Endothelial cell of umbilical vein (primary cell): ENCODE data around the gene TMF1. TPM values are rescaled to one million over a fixed set of nuclear protein-coding genes. Genes with fewer than 3 reads are reported as not detected.

Experiments
- BruUV-seq: library from RNA; stranded (reverse); fragments of 400-500 nt; replicated peaks from 2 replicates; lab custom pipeline; 2021; lab: Mats Ljungman, UMichigan
- CTCF ChIA-PET: fragments of 300-600, 350-600 bp; sonication (Branson Sonifier 250); formaldehyde crosslinking; loops from one replicate; lab custom pipeline; 2021; ENCODE audit warnings: antibody characterized with exemption, inconsistent platforms; lab: Charles Lee
- POLR2A ChIA-PET: fragments of 300-600, 350-600 bp; sonication (Branson Sonifier 250); formaldehyde crosslinking; loops from one replicate; lab custom pipeline; 2021; ENCODE audit warnings: antibody characterized with exemption, inconsistent platforms; lab: Charles Lee
- DNase-seq: peaks from one replicate; pipeline ENCODE4 v3.0.0-alpha.2; 2011; ENCODE audit warnings: low read depth, low spot score
- FAIRE-seq: peaks from 2 replicates; lab custom pipeline; 2011; peaks lifted over from hg19 to GRCh38; lab: Jason Lieb, UNC
- H2AFZ ChIP-seq: 2 replicates; pipeline ENCODE4 v1.6.0; 2012; ENCODE audit warnings: low read depth, low read length, control low read depth, inconsistent platforms
- H3K27ac ChIP-seq: 2 replicates; pipeline ENCODE4 v1.5.1; 2011; ENCODE audit warnings: low read depth, mild to moderate bottlenecking, control low read depth, low read length, moderate library complexity; ENCODE audit not compliant: insufficient read depth
- H3K27me3 ChIP-seq, 2 experiments: 2 replicates each; pipeline versions ENCODE4 v1.6.0 to v1.6.1; 2011; ENCODE audit warnings: low read length in 2 of 2, mixed read lengths in 1 of 2; ENCODE audit not compliant: control insufficient read depth in 2 of 2, insufficient read depth in 2 of 2
- H3K36me3 ChIP-seq, 2 experiments: 2 replicates in 1 of 2; 3 replicates in 1 of 2; pipeline ENCODE4 v1.5.1; 2011; ENCODE audit warnings: low read length in 2 of 2, mild to moderate bottlenecking in 1 of 2, moderate library complexity in 1 of 2; ENCODE audit not compliant: control insufficient read depth in 2 of 2, insufficient read depth in 2 of 2; ENCODE audit errors: extremely low read depth in 1 of 2
- H3K4me1 ChIP-seq: 3 replicates; pipeline ENCODE4 v1.5.1; 2011; ENCODE audit warnings: mild to moderate bottlenecking, low read length; ENCODE audit not compliant: control insufficient read depth, insufficient read depth; ENCODE audit errors: extremely low read depth
- H3K4me2 ChIP-seq: 2 replicates; pipeline ENCODE4 v1.6.1; 2011; ENCODE audit warnings: low read length, control low read depth, mixed read lengths; ENCODE audit not compliant: insufficient read depth
- H3K4me3 ChIP-seq, 3 experiments: fragments of 200-600 bp in 1 of 3; sonication (generic), shearing (Covaris generic) in 1 of 3; replicated peaks in 1 of 3; 2 replicates each; pipeline ENCODE4 v1.5.1; 2011 to 2016; ENCODE audit warnings: control low read depth in 3 of 3, low read length in 3 of 3, mild to moderate bottlenecking in 2 of 3, inconsistent platforms in 1 of 3, low read depth in 1 of 3, moderate library complexity in 1 of 3; ENCODE audit not compliant: insufficient read depth in 1 of 3
- H3K79me2 ChIP-seq: 2 replicates; pipeline ENCODE4 v1.6.0; 2012; ENCODE audit warnings: low read length, inconsistent platforms; ENCODE audit not compliant: control insufficient read depth, insufficient read depth
- H3K9ac ChIP-seq: replicated peaks from 2 replicates; pipeline ENCODE3; 2011; ENCODE audit warnings: low read length, control low read depth; ENCODE audit not compliant: insufficient read depth; ENCODE audit errors: extremely low read depth
- H3K9me1 ChIP-seq: replicated peaks from 3 replicates; pipeline ENCODE4 v1.6.0; 2011; ENCODE audit warnings: mild to moderate bottlenecking, low read length; ENCODE audit not compliant: control insufficient read depth, insufficient read depth; ENCODE audit errors: extremely low read depth
- H3K9me3 ChIP-seq: replicated peaks from 2 replicates; pipeline ENCODE4 v1.5.1; 2012; ENCODE audit warnings: low read length, inconsistent platforms; ENCODE audit not compliant: control insufficient read depth, insufficient read depth
- H4K20me1 ChIP-seq: replicated peaks from 2 replicates; pipeline ENCODE3; 2011; ENCODE audit warnings: mild to moderate bottlenecking, low read length; ENCODE audit not compliant: control insufficient read depth, insufficient read depth; ENCODE audit errors: extremely low read depth
- CTCF ChIP-seq, 2 donors: IDR thresholded peaks; 1 replicate in 1 of 2; 2 replicates in 1 of 2; pipeline ENCODE4 v1.5.1; 2011; ENCODE audit warnings: low read length in 2 of 2, mild to moderate bottlenecking in 2 of 2, moderate library complexity in 2 of 2, control low read depth in 1 of 2, inconsistent platforms in 1 of 2, low read depth in 1 of 2; ENCODE audit not compliant: insufficient read depth in 1 of 2; ENCODE audit errors: extremely low read depth in 1 of 2
- EZH2 ChIP-seq: IDR thresholded peaks from 2 replicates; pipeline ENCODE4 v1.6.1; 2012; ENCODE audit warnings: borderline replicate concordance, low read depth, mild to moderate bottlenecking, moderate library complexity, low read length, inconsistent platforms; ENCODE audit not compliant: severe bottlenecking
- FOS ChIP-seq: IDR thresholded peaks from 2 replicates; pipeline ENCODE4 v1.6.1; 2011; ENCODE audit warnings: mild to moderate bottlenecking, low read length, moderate library complexity, borderline replicate concordance; ENCODE audit not compliant: insufficient read depth
- GATA2 ChIP-seq: IDR thresholded peaks from 2 replicates; pipeline ENCODE4 v1.7.0; 2011; ENCODE audit warnings: low read depth, mild to moderate bottlenecking, moderate library complexity, mixed read lengths, low read length; ENCODE audit not compliant: insufficient read length, insufficient read depth
- JUN ChIP-seq: IDR thresholded peaks from 2 replicates; pipeline ENCODE4 v1.6.1; 2011; ENCODE audit warnings: borderline replicate concordance, low read depth; ENCODE audit not compliant: insufficient read length, insufficient read depth
- MYC ChIP-seq: IDR thresholded peaks from one replicate; pipeline ENCODE4 v1.6.1; 2011; ENCODE audit warnings: mild to moderate bottlenecking, low read depth, low read length
- POLR2A ChIP-seq: IDR thresholded peaks from 2 replicates; pipeline ENCODE4 v1.6.1; 2012; ENCODE audit warnings: low read depth, mild to moderate bottlenecking, control low read depth, low read length
- POLR2AphosphoS5 ChIP-seq: IDR thresholded peaks from 2 replicates; pipeline ENCODE4 v1.6.1; 2012; ENCODE audit warnings: low read depth, mild to moderate bottlenecking, control low read depth, low read length, moderate library complexity; ENCODE audit not compliant: insufficient read depth
- dilution Hi-C: fragments of 300-500 bp; cut with MboI; formaldehyde crosslinking; loops from one replicate; pipeline ENCODE4 v1.15.0; 2019; ENCODE audit warnings: low sequenced_read_pairs; ENCODE audit not compliant: extremely low pct_ligation_motif_present
- intact Hi-C: fragments of 100-400 bp; cut with micrococcal nuclease; formaldehyde crosslinking; loops from one replicate; pipeline ENCODE4 v1.10.0; 2022
- polyA plus RNA-seq, 4 experiments: library from polyadenylated mRNA; depleted of rRNA in 3 of 4; stranded (reverse) in 3 of 4; unstranded in 1 of 4; fragments of >200 nt; gene quantifications; 2 replicates each; pipeline versions ENCODE4 v1.2.1 to v1.2.3, GENCODE V29; 2011 to 2012; ENCODE audit warnings: missing spikeins in 1 of 4
- total RNA-seq: library from RNA; stranded (reverse); gene quantifications from 2 replicates; pipeline ENCODE4 v1.2.3, GENCODE V29; 2021
- TF ChIP-seq, protein P1 (sequence below): IDR thresholded peaks from 2 replicates; pipeline ENCODE4 v1.6.1; 2011; ENCODE audit not compliant: insufficient read depth, insufficient read length

The TMF1 gene
- total and polyA plus RNA-seq, 2 donors (not counting 3 experiments of a cell fraction or from before 2014, with no cell fraction given): 3.7 to 32.7 TPM

DNA sequence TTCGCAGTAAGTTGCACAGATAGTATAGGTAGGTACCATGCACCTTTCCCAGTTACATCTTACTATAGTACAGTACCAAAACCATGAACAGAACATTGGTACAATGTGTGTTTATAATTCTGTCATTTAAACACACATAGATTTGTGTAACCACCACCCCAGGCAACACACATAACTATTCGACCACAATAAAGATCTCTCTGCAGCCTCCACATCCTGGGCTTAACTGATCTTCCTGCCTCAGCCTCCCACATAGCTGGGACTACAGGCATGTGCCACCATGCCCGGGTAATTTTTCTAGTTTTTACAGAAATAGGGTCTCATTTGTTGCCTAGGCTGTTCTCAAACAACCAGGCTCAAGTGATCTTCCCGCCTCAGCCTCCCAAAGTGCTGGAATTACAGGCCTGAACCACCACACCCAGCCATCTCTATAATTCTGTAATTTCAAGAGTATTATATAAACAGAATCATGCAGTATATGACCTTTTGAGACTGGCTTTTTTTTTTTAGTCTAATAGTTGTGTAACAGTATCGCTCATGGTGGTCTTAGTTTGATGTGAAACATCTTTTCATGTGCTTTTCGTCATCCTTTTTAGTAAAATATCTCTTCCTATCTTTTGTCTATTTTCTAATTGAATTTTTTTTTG, 13.3 kb upstream of the TMF1 start:
- CTCF ChIA-PET: interaction anchor here (1.3 to 2.3 kb wide), 2 partner anchors 10 to 13 kb away, joined by 4 to 9 read pairs; partner anchors contain the start of gene TMF1
- dilution Hi-C loops (no loop called here), intact Hi-C loops (no loop called here)
- Histone ChIP-seq H3K4me1 (no peaks in the 10 kb centered on the region), H3K9me3 (no peaks in the 10 kb centered on the region), H3K27ac (no peak overlapping the region), H3K9me1 (no peaks in the 10 kb centered on the region), H3K9ac (no peak overlapping the region), H3K27me3 (no peaks in the 10 kb centered on the region), H3K79me2 (no peaks in the 10 kb centered on the region), H3K4me3 (no peak overlapping the region), H4K20me1 (no peaks in the 10 kb centered on the region), H3K4me2 (no peak overlapping the region), H3K36me3 (peaks cover 10% of the 10 kb centered on the region in 2 experiments), H2AFZ (no peak overlapping the region)
- no TSS peak for BruUV-seq
- FAIRE-seq (no peak), DNase-seq (no peak)
- TF ChIP-seq, protein P1, sequence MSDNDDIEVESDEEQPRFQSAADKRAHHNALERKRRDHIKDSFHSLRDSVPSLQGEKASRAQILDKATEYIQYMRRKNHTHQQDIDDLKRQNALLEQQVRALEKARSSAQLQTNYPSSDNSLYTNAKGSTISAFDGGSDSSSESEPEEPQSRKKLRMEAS: no peak
- POLR2A ChIA-PET: no interaction called here

- BruUV-seq: no TSS peak
- peaks cover 11 to 14% of the 10 kb centered on the region in 2 experiments for H3K36me3 ChIP-seq
- no peak overlapping the region for H2AFZ ChIP-seq
These were observed 11.5 kb upstream of the TMF1 start for GRCh38 chr3:69063636-69064035.

More at GRCh38 chr3:69063636-69064035, 11.5 kb upstream of the TMF1 start:
- TF ChIP-seq JUN: no peak
- TF ChIP-seq, protein P1: no peak
- TF ChIP-seq CTCF (IDR thresholded peaks at IDR 0.05; ENCODE audit: extremely low read depth in 1 of 2, insufficient read depth in 1 of 2, low read depth in 1 of 2, low read length in 2 of 2): no peak
- no peak for TF ChIP-seq GATA2
- TF ChIP-seq MYC: no peak
- TF ChIP-seq EZH2: no peak
- no peak for TF ChIP-seq POLR2A
- TF ChIP-seq POLR2AphosphoS5: no peak
- TF ChIP-seq FOS: no peak
- intact Hi-C loops: no loop called here
- Histone ChIP-seq H3K4me2 (no peak overlapping the region), H3K79me2 (no peaks in the 10 kb centered on the region), H4K20me1 (no peaks in the 10 kb centered on the region), H3K27ac (no peak overlapping the region), H3K9me3 (no peaks in the 10 kb centered on the region), H3K9ac (no peak overlapping the region), H3K4me3 (no peak overlapping the region), H3K4me1 (no peaks in the 10 kb centered on the region), H3K27me3 (no peaks in the 10 kb centered on the region), H3K9me1 (no peaks in the 10 kb centered on the region)
- CTCF ChIA-PET: interaction anchor here (0.8 to 2.3 kb wide), 3 partner anchors 11 to 13 kb away, joined by 3 to 9 read pairs (median 4); partner anchors contain the start of gene TMF1
- POLR2A ChIA-PET: interaction anchor here (1.3 kb wide), 1 partner anchor 11 kb away, joined by 3 read pairs; the partner anchor contains the start of gene TMF1
- DNase-seq (no peak), FAIRE-seq (no peak)
- dilution Hi-C loops: no loop called here
